Nephron (organoid): ENCODE data around the gene CHST8.

Source experiments
- H3K27ac Mint-ChIP-seq, 3 experiments: 2 replicates each; pipeline ENCODE4 v1.8.0; 2020; ENCODE audit warnings: mixed read lengths in 3 of 3, mild to moderate bottlenecking in 2 of 3, moderate library complexity in 1 of 3
- H3K27me3 Mint-ChIP-seq: 2 replicates; pipeline ENCODE4 v1.8.0; 2021; ENCODE audit warnings: low read depth, mild to moderate bottlenecking, moderate library complexity, mixed read lengths
- H3K36me3 Mint-ChIP-seq: 2 replicates; pipeline ENCODE4 v1.8.0; 2020; ENCODE audit warnings: low read depth, mixed read lengths
- H3K4me1 Mint-ChIP-seq: 2 replicates; pipeline ENCODE4 v1.8.0; 2020; ENCODE audit warnings: mixed read lengths
- H3K4me3 Mint-ChIP-seq, 3 experiments: 2 replicates each; pipeline ENCODE4 v1.8.0; 2020; ENCODE audit warnings: mild to moderate bottlenecking in 3 of 3, mixed read lengths in 3 of 3, moderate library complexity in 2 of 3
- H3K9me3 Mint-ChIP-seq: 2 replicates; pipeline ENCODE4 v1.8.0; 2020; ENCODE audit warnings: mixed read lengths
- CTCF ChIP-seq, 3 experiments: fragments of 200-600 bp; sonication (generic); IDR thresholded peaks; one replicate each; pipeline ENCODE4 v1.5.0; 2021; ENCODE audit warnings: antibody characterized with exemption in 3 of 3; ENCODE audit not compliant: unreplicated experiment in 3 of 3

The CHST8 gene

GRCh38 chr19:33745297-33745696, 123.5 kb downstream of the CHST8 start:
- Mint-ChIP-seq H3K27ac (no peak overlapping the region), H3K27me3 (peaks cover 30% of the 10 kb centered on the region), H3K9me3 (no peaks in the 10 kb centered on the region), H3K4me1 (no peaks in the 10 kb centered on the region), H3K36me3 (no peaks in the 10 kb centered on the region), H3K4me3 (no peak overlapping the region)
- TF ChIP-seq CTCF (IDR thresholded peaks at IDR 0.05; ENCODE audit: unreplicated experiment in 3 of 3): no peak

- H3K4me1 Mint-ChIP-seq: no peaks in the 10 kb centered on the region
- H3K9me3 Mint-ChIP-seq: no peaks in the 10 kb centered on the region
- no peak overlapping the region for H3K4me3 Mint-ChIP-seq
- H3K36me3 Mint-ChIP-seq: no peaks in the 10 kb centered on the region
- H3K27me3 Mint-ChIP-seq: peaks cover 23% of the 10 kb centered on the region
- no peak for TF ChIP-seq CTCF (IDR thresholded peaks at IDR 0.05; ENCODE audit: unreplicated experiment in 3 of 3)
- no peak overlapping the region for H3K27ac Mint-ChIP-seq
These were observed 124.4 kb downstream of the CHST8 start for GRCh38 chr19:33746159-33746558.

- no peaks in the 10 kb centered on the region for H3K9me3 Mint-ChIP-seq
- no peak for TF ChIP-seq CTCF (IDR thresholded peaks at IDR 0.05; ENCODE audit: unreplicated experiment in 3 of 3)
- H3K36me3 Mint-ChIP-seq: no peaks in the 10 kb centered on the region
- H3K27ac Mint-ChIP-seq: no peak overlapping the region
- H3K27me3 Mint-ChIP-seq: peaks cover 23% of the 10 kb centered on the region
- no peak overlapping the region for H3K4me3 Mint-ChIP-seq
- H3K4me1 Mint-ChIP-seq: peaks cover 3% of the 10 kb centered on the region
These were observed 125.5 kb downstream of the CHST8 start for GRCh38 chr19:33747273-33747672.

- H3K9me3 Mint-ChIP-seq: no peaks in the 10 kb centered on the region
- peaks cover 20% of the 10 kb centered on the region for H3K27me3 Mint-ChIP-seq
- no peak overlapping the region for H3K27ac Mint-ChIP-seq
- H3K4me1 Mint-ChIP-seq: peaks cover 9% of the 10 kb centered on the region
- H3K36me3 Mint-ChIP-seq: no peaks in the 10 kb centered on the region
- no peak for TF ChIP-seq CTCF (IDR thresholded peaks at IDR 0.05; ENCODE audit: unreplicated experiment in 3 of 3)
- H3K4me3 Mint-ChIP-seq: no peak overlapping the region
These were observed 126.5 kb downstream of the CHST8 start for GRCh38 chr19:33748231-33748630.

GRCh38 chr19:33749016-33749415, 127.3 kb downstream of the CHST8 start:
- Mint-ChIP-seq H3K4me1 (peaks cover 9% of the 10 kb centered on the region), H3K4me3 (no peak overlapping the region), H3K36me3 (no peaks in the 10 kb centered on the region), H3K27ac (no peak overlapping the region), H3K27me3 (peaks cover 17% of the 10 kb centered on the region), H3K9me3 (no peaks in the 10 kb centered on the region)
- no peak for TF ChIP-seq CTCF (IDR thresholded peaks at IDR 0.05; ENCODE audit: unreplicated experiment in 3 of 3)

- Mint-ChIP-seq H3K27me3 (peaks cover 15% of the 10 kb centered on the region), H3K27ac (no peak overlapping the region), H3K9me3 (no peaks in the 10 kb centered on the region), H3K36me3 (no peaks in the 10 kb centered on the region), H3K4me1 (peaks cover 9% of the 10 kb centered on the region), H3K4me3 (no peak overlapping the region)
- TF ChIP-seq CTCF (IDR thresholded peaks at IDR 0.05; ENCODE audit: unreplicated experiment in 3 of 3): no peak
These were observed 127.9 kb downstream of the CHST8 start for GRCh38 chr19:33749619-33750175.
